Measurements from ENCODE around the gene DPH5.

The DPH5 gene

GRCh38 chr1:101060992-101061391 is 35.4 kb upstream of the DPH5 start:
- no peak for TF ChIP-seq Cebpa-rat (IDR thresholded peaks at IDR 0.05)
- H4K20me1 ChIP-seq = no peaks in the 10 kb centered on the region
- H3K27me3 ChIP-seq = no peaks in the 10 kb centered on the region
- no peak overlapping the region for H3K27ac ChIP-seq
- H3K4me1 ChIP-seq = no peaks in the 10 kb centered on the region
- H3K9me3 ChIP-seq (replicated peaks in 1 of 11) = peaks cover 0 to 11% (median 3%) of the 10 kb centered on the region in 11 experiments; a peak in 4 of 22 replicates
- H3K9ac ChIP-seq = no peak overlapping the region
- H3K4me3 ChIP-seq = no peak overlapping the region
- H3K4me2 ChIP-seq = no peak overlapping the region
- H3K36me3 ChIP-seq = peaks cover 0 to 15% (median 8%) of the 10 kb centered on the region in 11 experiments; a peak in 9 of 22 replicates

DNA sequence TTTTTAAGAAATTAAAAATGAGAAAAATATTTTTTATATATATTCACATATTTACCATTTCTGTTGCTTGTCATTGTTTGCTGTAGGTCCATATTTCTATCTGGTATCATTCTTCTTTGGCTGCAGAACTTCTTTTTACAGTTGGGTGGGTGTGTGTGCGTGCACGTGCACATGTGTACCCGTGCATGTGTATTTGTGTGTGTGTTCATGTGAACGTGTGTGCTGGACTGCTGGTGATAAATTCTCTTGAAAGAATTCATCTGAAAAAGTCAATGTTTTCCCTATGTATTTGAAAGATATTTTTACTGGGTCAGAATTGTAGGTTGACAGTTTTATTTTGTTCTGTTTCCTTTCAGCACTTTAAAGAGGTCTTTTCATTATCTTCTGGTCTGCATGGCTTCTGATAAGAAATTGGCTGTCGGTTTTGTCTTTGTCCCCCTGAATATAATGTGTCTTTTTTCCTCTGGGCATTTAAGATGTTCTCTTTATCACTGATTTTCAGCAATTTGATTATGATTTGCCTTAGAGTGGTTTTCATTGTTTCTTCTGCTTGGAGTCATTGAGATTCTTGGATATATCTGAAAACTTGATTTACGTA is 34.5 kb upstream of the DPH5 start:
- no peak for TF ChIP-seq Cebpa-rat (IDR thresholded peaks at IDR 0.05)
- Histone ChIP-seq H3K4me3 (no peak overlapping the region), H3K4me1 (no peaks in the 10 kb centered on the region), H3K9me3 (replicated peaks in 1 of 11) (peaks cover 0 to 11% (median 3%) of the 10 kb centered on the region in 11 experiments; a peak in 4 of 22 replicates), H3K27me3 (no peaks in the 10 kb centered on the region), H3K9ac (no peak overlapping the region), H3K36me3 (peaks cover 0 to 15% (median 8%) of the 10 kb centered on the region in 11 experiments; a peak in 9 of 22 replicates), H4K20me1 (no peaks in the 10 kb centered on the region), H3K27ac (no peak overlapping the region), H3K4me2 (no peak overlapping the region)

- Histone ChIP-seq H3K4me2 (no peak overlapping the region), H3K9ac (no peak overlapping the region), H3K4me3 (no peak overlapping the region), H3K27ac (no peak overlapping the region), H3K4me1 (peaks cover 0 to 23% (median 12%) of the 10 kb centered on the region in 10 experiments; a peak in 13 of 20 replicates), H3K27me3 (no peaks in the 10 kb centered on the region), H3K36me3 (peaks cover 6 to 26% (median 13%) of the 10 kb centered on the region in 11 experiments; a peak in 14 of 22 replicates), H3K9me3 (replicated peaks in 1 of 11) (peaks cover 0 to 11% (median 5%) of the 10 kb centered on the region in 11 experiments; a peak in 4 of 22 replicates), H4K20me1 (no peaks in the 10 kb centered on the region)
- TF ChIP-seq Cebpa-rat (IDR thresholded peaks at IDR 0.05) = no peak
These were observed 30.0 kb upstream of the DPH5 start for GRCh38 chr1:101055623-101056022.

- H3K4me1 ChIP-seq = peaks cover 0 to 23% (median 12%) of the 10 kb centered on the region in 10 experiments; a peak in 13 of 20 replicates
- no peaks in the 10 kb centered on the region for H4K20me1 ChIP-seq
- peaks cover 0 to 6% (median 0%) of the 10 kb centered on the region in 11 experiments; a peak in 1 of 22 replicates for H3K9me3 ChIP-seq (replicated peaks in 1 of 11)
- H3K36me3 ChIP-seq = peaks cover 0 to 15% (median 7%) of the 10 kb centered on the region in 11 experiments; a peak in 11 of 22 replicates
- TF ChIP-seq Cebpa-rat (IDR thresholded peaks at IDR 0.05) = no peak
- no peak overlapping the region for H3K4me3 ChIP-seq
- no peak overlapping the region for H3K27ac ChIP-seq
- H3K27me3 ChIP-seq = no peaks in the 10 kb centered on the region
- peak overlapping the region in 1 of 11 experiments; percentile 32; a peak in 1 of 22 replicates for H3K9ac ChIP-seq
- peak overlapping the region in 7 of 11 experiments; percentile 15 to 83 (median 62); a peak in 12 of 22 replicates for H3K4me2 ChIP-seq
These were observed 26.4 kb upstream of the DPH5 start for GRCh38 chr1:101051688-101052638.

DNA sequence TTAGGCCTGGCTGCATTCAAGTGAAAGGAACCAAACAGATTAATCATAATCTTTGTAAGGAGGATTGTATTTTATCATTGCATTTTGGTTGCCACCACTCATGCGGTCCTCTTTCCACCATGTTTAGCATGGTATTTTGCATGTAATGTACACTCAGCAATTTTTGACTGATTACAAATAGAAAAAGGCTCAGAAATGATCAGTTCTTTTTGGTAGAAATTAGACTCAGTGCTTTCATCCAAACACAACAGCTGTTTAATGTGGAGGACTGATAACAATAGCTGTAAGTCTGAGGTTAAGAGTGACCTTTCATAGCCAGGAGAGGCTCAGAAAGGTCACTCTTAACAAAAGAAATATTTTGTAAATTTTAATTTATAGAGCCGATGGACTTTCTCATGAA is 25.3 kb upstream of the DPH5 start:
- no peak for TF ChIP-seq Cebpa-rat (IDR thresholded peaks at IDR 0.05)
- Histone ChIP-seq H3K9ac (no peak overlapping the region), H3K9me3 (replicated peaks in 1 of 11) (peaks cover 0 to 6% (median 0%) of the 10 kb centered on the region in 11 experiments; a peak in 1 of 22 replicates), H4K20me1 (no peaks in the 10 kb centered on the region), H3K27me3 (no peaks in the 10 kb centered on the region), H3K4me1 (peaks cover 0 to 23% (median 12%) of the 10 kb centered on the region in 10 experiments; a peak in 13 of 20 replicates), H3K36me3 (peaks cover 5 to 23% (median 10%) of the 10 kb centered on the region in 11 experiments; a peak in 16 of 22 replicates), H3K4me2 (peak overlapping the region in 3 of 11 experiments; percentile 16 to 83 (median 56); a peak in 3 of 22 replicates), H3K4me3 (no peak overlapping the region), H3K27ac (no peak overlapping the region)

GRCh38 chr1:101044749-101045148 is 19.2 kb upstream of the DPH5 start:
- no peak overlapping the region for H3K4me3 ChIP-seq
- H4K20me1 ChIP-seq = no peaks in the 10 kb centered on the region
- no peak overlapping the region for H3K9ac ChIP-seq
- H3K4me1 ChIP-seq = peaks cover 0 to 9% (median 0%) of the 10 kb centered on the region in 10 experiments; a peak in 1 of 20 replicates
- peaks cover 27 to 56% (median 40%) of the 10 kb centered on the region in 11 experiments for H3K36me3 ChIP-seq
- no peaks in the 10 kb centered on the region for H3K27me3 ChIP-seq
- TF ChIP-seq Cebpa-rat (IDR thresholded peaks at IDR 0.05) = no peak
- peaks cover 20 to 29% (median 21%) of the 10 kb centered on the region in 11 experiments for H3K9me3 ChIP-seq (replicated peaks in 1 of 11)
- H3K27ac ChIP-seq = no peak overlapping the region
- H3K4me2 ChIP-seq = no peak overlapping the region

DNA sequence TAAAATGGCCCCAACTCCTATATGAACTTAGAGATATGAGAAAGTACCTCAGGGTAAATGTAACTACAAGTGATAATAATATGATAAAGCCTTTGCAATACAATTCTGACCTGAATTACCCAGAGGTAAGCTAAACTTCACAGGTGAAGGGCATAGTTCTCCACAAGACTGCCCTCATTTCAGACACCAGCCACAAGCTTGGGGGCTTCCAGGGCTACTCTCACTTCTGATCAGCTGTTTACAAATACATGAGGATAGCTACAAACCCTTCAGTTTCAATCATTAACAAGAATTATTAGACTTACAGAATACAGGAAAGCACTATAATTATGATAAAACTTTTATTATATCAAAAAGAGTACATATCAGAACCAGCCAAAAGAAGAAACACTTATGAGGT is 18.7 kb upstream of the DPH5 start:
- peaks cover 0 to 9% (median 0%) of the 10 kb centered on the region in 10 experiments; a peak in 1 of 20 replicates for H3K4me1 ChIP-seq
- no peaks in the 10 kb centered on the region for H3K27me3 ChIP-seq
- H3K27ac ChIP-seq = no peak overlapping the region
- H3K36me3 ChIP-seq = peaks cover 32 to 61% (median 45%) of the 10 kb centered on the region in 11 experiments
- H3K4me3 ChIP-seq = no peak overlapping the region
- H4K20me1 ChIP-seq = no peaks in the 10 kb centered on the region
- H3K9ac ChIP-seq = no peak overlapping the region
- peaks cover 25 to 33% (median 26%) of the 10 kb centered on the region in 11 experiments for H3K9me3 ChIP-seq (replicated peaks in 1 of 11)
- no peak overlapping the region for H3K4me2 ChIP-seq
- TF ChIP-seq Cebpa-rat (IDR thresholded peaks at IDR 0.05) = no peak

DNA sequence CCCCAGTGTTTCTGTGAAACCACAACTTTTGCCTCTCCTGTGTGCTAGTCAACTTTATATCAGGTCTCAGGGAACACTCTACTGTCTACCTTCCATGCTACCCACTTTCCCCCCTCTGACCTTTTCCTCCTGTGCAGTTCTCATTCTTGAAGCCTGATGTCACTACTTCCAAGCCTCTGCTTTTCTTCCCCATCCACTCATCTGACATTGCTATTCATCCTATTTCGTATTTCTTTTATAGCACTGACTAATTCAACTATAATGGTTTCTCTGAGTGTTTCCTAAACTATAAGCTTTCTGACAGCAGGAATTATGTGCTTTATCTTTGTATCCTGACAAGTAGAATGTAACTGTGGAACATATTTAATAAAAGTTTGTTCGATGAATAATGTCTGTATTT is 18.2 kb upstream of the DPH5 start:
- H3K27ac ChIP-seq = no peak overlapping the region
- H3K4me1 ChIP-seq = peaks cover 0 to 9% (median 0%) of the 10 kb centered on the region in 10 experiments; a peak in 1 of 20 replicates
- H3K4me3 ChIP-seq = no peak overlapping the region
- no peaks in the 10 kb centered on the region for H3K27me3 ChIP-seq
- H3K4me2 ChIP-seq = no peak overlapping the region
- TF ChIP-seq Cebpa-rat (IDR thresholded peaks at IDR 0.05) = no peak
- H3K9me3 ChIP-seq (replicated peaks in 1 of 11) = peaks cover 30 to 38% (median 31%) of the 10 kb centered on the region in 11 experiments
- H3K9ac ChIP-seq = no peak overlapping the region
- no peaks in the 10 kb centered on the region for H4K20me1 ChIP-seq
- peaks cover 36 to 66% (median 50%) of the 10 kb centered on the region in 11 experiments for H3K36me3 ChIP-seq

Measured in BLaER1 treated with 17β-estradiol and CSF1 and Interleukin-3, amounts not matched to agents 10 nM and 100 nM (cell line).